ENCODE data around the gene HIVEP2. TPM values are rescaled to one million over a fixed set of nuclear protein-coding genes. Genes with fewer than 3 reads are reported as not detected.

The HIVEP2 gene
- total RNA-seq, 1 donor, result 28.9 TPM

GRCh38 chr6:142896732-142897131 lies 48.2 kb downstream of the HIVEP2 start:
- TF ChIP-seq, protein P1, sequence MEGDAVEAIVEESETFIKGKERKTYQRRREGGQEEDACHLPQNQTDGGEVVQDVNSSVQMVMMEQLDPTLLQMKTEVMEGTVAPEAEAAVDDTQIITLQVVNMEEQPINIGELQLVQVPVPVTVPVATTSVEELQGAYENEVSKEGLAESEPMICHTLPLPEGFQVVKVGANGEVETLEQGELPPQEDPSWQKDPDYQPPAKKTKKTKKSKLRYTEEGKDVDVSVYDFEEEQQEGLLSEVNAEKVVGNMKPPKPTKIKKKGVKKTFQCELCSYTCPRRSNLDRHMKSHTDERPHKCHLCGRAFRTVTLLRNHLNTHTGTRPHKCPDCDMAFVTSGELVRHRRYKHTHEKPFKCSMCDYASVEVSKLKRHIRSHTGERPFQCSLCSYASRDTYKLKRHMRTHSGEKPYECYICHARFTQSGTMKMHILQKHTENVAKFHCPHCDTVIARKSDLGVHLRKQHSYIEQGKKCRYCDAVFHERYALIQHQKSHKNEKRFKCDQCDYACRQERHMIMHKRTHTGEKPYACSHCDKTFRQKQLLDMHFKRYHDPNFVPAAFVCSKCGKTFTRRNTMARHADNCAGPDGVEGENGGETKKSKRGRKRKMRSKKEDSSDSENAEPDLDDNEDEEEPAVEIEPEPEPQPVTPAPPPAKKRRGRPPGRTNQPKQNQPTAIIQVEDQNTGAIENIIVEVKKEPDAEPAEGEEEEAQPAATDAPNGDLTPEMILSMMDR (IDR thresholded peaks at IDR 0.05; ENCODE audit: insufficient read depth, low read depth, low read length), result no peak
- H3K4me3 ChIP-seq (ENCODE audit: low read depth, low read length), result no peak overlapping the region
- DNase-seq (ENCODE audit: low read depth), result no peak

- TF ChIP-seq, protein P1 (IDR thresholded peaks at IDR 0.05; ENCODE audit: insufficient read depth, low read depth, low read length), result no peak
- no peak overlapping the region for H3K4me3 ChIP-seq (ENCODE audit: low read depth, low read length)
- DNase-seq (ENCODE audit: low read depth), result peak; percentile 62
These were observed 51.9 kb downstream of the HIVEP2 start for GRCh38 chr6:142893088-142893487.

- DNase-seq (ENCODE audit: low read depth), result no peak
- no peak overlapping the region for H3K4me3 ChIP-seq (ENCODE audit: low read depth, low read length)
- TF ChIP-seq, protein P1 (IDR thresholded peaks at IDR 0.05; ENCODE audit: insufficient read depth, low read depth, low read length), result no peak
These were observed 52.5 kb downstream of the HIVEP2 start for GRCh38 chr6:142892254-142893021.

- no peak overlapping the region for H3K4me3 ChIP-seq (ENCODE audit: low read depth, low read length)
- no peak for DNase-seq (ENCODE audit: low read depth)
- TF ChIP-seq, protein P1 (IDR thresholded peaks at IDR 0.05; ENCODE audit: insufficient read depth, low read depth, low read length), result no peak
These were observed 53.5 kb downstream of the HIVEP2 start for GRCh38 chr6:142891454-142891853.

DNA sequence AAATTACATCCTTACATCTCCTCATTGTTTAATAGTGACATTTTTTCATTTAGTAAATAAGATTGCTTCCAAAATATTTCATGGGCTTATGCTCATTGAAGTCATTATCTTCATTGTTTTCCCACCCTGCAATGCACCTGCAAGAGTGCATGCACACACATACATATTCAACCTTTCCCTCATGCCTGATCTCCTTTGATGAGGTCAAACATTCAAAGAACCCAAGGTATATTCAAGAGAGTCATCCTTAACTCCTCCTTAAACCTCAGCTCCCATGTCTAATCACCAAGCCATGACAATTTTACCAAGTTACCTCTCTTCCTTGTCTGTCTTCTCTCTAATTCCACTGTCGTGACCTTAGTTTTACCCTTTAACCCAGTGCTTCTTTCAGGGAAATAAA lies 56.5 kb downstream of the HIVEP2 start:
- no peak for DNase-seq (ENCODE audit: low read depth)
- no peak overlapping the region for H3K4me3 ChIP-seq (ENCODE audit: low read depth, low read length)
- TF ChIP-seq, protein P1 (IDR thresholded peaks at IDR 0.05; ENCODE audit: insufficient read depth, low read depth, low read length), result no peak

- DNase-seq (ENCODE audit: low read depth), result no peak
- no peak overlapping the region for H3K4me3 ChIP-seq (ENCODE audit: low read depth, low read length)
- TF ChIP-seq, protein P1 (IDR thresholded peaks at IDR 0.05; ENCODE audit: insufficient read depth, low read depth, low read length), result no peak
These were observed 57.5 kb downstream of the HIVEP2 start for GRCh38 chr6:142887517-142887916.
